ENCODE results near the gene KCNG2.

The KCNG2 gene

GRCh38 chr18:79928563-79928960 lies 130.8 kb downstream of the KCNG2 start:
- DNase-seq: no peak

DNA sequence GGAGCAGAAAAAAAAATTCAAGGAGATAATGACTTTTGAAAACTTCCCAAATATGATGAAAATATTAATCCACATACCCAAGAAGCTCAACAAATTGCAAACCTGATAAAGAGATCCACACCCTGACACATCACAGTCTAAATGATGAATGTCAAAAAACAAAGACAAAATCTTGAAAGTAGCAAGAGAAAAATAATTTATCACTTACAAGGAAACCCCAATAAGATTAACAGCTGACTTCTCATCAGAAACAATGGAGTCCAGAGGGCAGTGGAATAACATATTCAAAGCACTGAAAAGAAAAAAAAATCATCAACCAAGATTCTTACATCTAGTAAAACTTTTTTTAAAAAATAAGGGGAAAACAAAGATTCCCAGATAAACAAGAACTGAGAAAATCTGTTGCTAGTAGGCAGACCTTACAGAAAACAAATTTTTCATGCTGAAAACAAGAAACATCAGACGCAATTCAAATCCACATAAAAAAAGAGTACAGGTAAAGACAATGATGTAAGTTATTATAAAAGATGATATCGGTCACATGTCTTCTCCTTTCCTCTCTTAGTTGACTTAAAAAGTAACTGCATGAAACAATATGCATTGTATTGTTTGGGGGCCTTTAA lies 132.4 kb downstream of the KCNG2 start:
- peak; percentile 59 for DNase-seq

DNA sequence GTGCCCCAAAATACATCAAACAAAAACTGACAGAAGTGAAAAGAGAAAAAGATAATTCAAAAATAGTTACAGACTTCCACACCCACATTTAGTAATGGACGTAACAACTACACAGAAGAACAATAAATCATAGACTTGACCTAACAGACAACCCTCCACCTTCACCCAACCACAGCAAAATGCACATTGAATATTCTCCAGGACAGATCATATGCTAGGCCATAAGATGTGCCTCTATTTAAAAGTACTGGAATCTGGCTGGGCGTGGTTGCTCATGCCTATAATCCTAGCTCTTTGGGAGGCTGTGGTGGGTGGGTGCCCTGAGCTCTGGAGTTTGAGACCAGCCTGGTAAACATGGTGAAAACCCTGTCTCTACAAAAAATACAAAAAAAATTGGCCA lies 133.7 kb downstream of the KCNG2 start:
- no peak for DNase-seq

GRCh38 chr18:79932907-79933306 lies 135.2 kb downstream of the KCNG2 start:
- DNase-seq: no peak

DNA sequence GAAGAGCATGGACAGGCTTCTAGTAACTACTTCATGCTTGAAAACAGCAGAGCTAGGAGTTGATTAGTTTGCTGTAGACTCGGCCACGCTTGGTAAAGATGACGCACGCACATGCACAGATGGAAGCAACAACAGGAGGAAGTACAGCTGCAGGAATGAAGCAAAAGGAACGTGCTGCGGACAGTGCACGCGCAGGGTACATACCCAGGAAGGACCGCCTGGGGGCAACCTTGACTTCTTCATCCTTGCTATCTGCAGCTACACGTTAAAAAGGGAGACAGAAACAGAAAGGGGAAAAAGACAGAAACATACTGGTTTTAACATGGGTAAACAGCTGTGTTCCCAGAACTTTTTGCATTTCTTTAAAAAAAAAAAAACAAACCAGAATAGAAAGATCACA lies 136.0 kb downstream of the KCNG2 start:
- DNase-seq: no peak

GRCh38 chr18:79934311-79935097 lies 136.8 kb downstream of the KCNG2 start:
- no peak for DNase-seq

- DNase-seq: no peak
These were observed 137.4 kb downstream of the KCNG2 start for GRCh38 chr18:79935098-79935480.

DNA sequence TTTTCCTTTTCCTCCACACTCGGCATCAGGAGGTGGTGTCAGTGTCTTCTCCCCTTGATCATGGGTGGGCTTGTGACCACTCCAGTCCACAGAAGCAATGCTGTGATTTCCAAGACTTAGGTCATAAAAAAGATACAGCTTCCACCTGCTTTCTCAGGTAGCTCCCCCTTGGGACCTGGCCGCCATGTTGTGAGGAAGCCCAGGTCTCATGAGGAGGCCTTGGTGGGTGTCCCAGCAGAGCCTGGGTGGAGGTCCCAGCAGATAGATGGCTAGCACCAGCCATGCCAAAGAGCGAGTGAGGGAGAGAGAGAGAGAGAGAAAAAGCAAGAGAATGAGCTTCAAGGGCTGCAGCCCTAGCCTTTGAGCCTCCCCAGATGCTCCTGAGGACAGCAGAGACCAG lies 137.8 kb downstream of the KCNG2 start:
- no peak for DNase-seq

DNA sequence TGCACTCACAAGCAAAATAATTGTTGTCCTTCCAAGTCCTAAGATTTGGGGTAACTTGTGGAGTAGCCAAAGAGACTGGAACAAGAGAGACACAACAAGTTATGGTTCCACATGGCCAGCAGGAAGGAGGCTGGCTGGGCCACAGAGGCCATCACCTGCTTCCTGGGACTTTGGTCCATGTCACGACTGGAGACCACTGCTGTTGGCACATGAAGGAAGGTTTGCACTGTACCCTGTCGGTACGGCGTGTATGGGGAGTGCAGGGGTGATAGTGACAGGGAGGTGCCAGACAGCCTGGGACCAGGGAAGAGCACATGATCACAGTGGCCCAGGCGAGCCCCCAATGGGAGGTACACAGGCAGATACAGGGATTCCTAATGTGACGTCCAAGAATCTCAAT lies 138.2 kb downstream of the KCNG2 start:
- DNase-seq: no peak

GRCh38 chr18:79936641-79937040 lies 138.9 kb downstream of the KCNG2 start:
- no peak for DNase-seq

GRCh38 chr18:79937103-79937860 lies 139.5 kb downstream of the KCNG2 start:
- DNase-seq: no peak

GRCh38 chr18:79938196-79938595 lies 140.5 kb downstream of the KCNG2 start:
- DNase-seq: no peak

GRCh38 chr18:79939096-79939495 lies 141.4 kb downstream of the KCNG2 start:
- DNase-seq: no peak

DNA sequence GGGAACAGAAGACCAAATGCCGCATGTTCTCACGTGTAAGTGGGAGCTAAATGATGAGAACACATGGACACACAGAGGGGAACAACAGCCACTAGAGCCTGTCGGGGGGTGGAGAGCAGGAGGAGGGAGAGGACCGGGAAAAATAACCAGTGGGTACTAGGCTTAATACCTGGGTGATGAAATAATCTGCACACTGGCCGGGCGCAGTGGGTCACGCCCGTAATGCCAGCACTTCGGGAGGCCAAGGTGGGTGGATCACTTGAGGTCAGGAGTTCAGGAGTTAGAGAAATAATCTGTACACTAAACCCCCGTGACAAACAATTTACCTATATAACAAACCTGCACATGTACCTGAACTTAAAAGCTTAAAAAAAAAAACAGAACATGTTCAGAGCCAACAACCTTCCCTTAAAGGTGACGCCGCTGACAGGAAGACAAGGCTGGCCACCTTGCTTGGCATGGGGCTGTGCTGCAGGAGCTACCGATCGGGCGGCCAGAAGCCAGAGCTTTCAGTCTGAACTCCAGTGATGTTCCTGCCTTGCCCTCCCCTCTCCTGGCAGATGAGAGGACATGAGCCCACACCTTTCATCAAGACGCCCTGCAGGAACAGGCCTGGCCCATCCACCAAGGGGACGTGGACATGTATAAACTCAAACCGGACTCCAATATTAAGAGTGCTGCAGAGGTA lies 142.5 kb downstream of the KCNG2 start:
- DNase-seq: no peak

DNA sequence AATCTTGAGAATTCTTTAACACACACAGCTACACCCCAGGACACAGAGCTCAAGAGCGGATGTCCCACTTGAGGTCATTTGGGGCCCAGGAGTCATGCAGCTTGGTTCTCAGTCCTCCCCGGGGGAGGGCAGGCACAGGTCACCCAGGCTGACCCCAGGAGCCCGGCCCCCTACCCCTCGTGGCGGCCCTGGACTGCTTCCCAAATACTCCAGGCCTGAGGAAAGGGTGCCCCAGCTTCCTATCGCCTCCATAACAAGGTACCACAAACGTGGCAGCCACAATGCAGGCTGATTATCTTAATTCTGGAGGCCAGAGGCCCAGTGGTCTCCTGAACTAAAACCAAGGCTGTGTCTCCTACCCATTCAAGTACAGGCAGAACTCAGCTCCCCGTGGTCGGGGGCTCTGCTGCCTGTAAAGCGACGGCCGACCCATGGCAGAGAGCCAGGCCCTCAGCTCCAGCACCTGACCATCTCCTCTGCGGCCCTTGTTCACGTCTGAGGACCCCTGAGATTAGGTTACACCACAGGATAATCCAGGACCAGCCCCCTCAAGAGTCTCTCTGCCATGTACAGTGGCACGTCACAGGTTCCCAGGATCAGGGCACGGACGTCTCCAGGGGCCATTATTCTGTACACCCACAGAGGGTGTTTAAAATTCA lies 143.2 kb downstream of the KCNG2 start:
- DNase-seq: no peak

DNA sequence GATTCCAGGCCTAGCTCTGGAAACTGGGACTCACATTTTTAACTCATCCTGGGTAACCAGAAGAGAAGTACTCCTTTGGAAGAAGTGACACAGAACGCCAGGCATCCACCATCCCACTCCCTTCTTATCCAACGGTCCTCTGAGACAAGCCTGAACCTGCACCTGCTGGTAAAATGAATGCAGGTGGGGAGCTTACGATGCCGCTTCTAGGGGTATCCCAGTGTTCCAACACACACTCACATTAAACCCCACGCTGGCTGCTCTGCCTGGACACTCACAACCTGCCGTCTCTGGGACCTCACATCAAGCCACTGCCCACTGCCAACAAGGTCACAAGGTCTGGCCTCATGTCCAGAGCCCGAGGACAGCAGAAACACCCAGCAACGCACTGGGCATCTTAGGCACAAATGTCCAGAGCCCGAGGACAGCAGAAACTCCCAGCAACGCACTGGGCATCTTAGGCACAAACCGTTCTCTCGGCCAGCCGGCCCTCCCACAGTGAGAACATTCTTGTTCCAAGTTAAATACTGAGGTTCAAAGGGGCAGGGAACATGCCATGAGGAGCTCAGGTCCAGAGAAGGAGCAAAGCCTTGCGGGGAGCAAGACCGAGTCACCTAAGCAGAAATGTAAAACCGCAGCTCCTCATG lies 143.9 kb downstream of the KCNG2 start:
- DNase-seq: no peak

DNA sequence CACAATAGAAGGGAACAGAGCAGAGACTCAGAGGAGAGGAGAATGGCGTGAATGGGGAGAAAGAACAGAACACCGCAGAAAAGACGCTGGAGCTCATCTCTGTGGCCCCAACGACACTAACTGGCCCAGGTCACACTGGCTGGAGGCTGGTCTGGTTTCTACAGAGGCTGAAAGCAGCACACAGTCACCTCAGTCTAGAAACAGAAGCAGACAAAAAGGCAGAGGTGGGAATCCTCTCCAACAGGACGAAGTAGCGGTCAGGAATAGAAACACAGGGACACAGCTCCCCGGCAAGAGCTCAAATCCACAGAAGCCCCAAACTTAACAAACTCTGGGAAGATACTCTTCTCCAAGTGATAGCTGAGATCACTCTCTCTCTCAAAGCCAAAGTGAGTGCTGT lies 144.5 kb downstream of the KCNG2 start:
- DNase-seq: no peak

- peak; percentile 93 for DNase-seq
These were observed 145.3 kb downstream of the KCNG2 start for GRCh38 chr18:79942786-79943607.

- no peak for DNase-seq
These were observed 145.9 kb downstream of the KCNG2 start for GRCh38 chr18:79943608-79944125.

DNA sequence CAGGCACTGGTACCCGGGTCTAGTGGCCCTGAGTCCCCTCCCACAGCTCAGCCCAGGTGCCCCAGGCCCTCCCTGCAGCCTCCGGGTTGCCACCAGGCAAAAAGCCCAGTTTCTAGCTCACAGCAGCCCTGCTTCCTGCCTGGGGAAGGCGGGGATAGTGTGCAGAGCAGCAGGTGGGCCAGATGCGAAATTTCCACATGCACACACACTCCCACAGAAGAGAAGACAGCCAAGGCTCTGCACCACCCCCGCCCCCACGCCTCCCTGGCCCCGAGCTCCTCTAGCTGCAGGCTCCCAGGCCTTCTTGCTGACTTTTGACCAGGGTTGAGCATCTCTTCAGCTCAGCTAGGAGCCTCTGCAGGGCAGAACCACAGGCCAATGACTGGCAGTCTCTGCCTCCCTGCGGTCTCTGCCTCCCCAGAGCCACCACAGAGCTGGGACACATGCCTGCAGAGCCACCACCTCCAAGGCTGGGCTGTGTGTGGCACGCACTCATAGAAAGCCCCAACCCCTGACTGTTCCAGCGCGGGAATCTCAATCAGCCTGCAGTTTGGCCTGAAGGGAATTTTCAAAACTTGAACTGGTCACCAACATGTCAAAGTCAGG lies 146.5 kb downstream of the KCNG2 start:
- peak; percentile 72 for DNase-seq

GRCh38 chr18:79944746-79945117 lies 147.0 kb downstream of the KCNG2 start:
- DNase-seq: peak; percentile 58
